Heart right ventricle (tissue), 16 donors: Measurements from ENCODE around the gene ENPP1. TPM values are rescaled to one million over a fixed set of nuclear protein-coding genes. Genes with fewer than 3 reads are reported as not detected.

Source experiments
- ATAC-seq, 8 donors: fragments of 200-7000 bp; cut with Tn5 transposase; one replicate each; pipeline ENCODE4 v1.9.1; 2020; ENCODE audit warnings: mild to moderate bottlenecking in 8 of 8, moderate library complexity in 8 of 8, moderate number of reproducible peaks in 1 of 8
- DNase-seq, 2 donors: peaks; one replicate each; pipeline ENCODE4 v3.0.0-alpha.2; 2020
- H3K27ac ChIP-seq, 10 donors: fragments of 200-600 bp; sonication (generic) in 2 of 10; one replicate each; pipeline versions ENCODE4 v1.5.0 to v1.8.0; 2020 to 2022; ENCODE audit warnings: mild to moderate bottlenecking in 3 of 10
- H3K27me3 ChIP-seq, 7 donors: fragments of 200-600 bp; one replicate each; pipeline ENCODE4 v1.8.0; 2021 to 2022; ENCODE audit warnings: mild to moderate bottlenecking in 2 of 7
- H3K36me3 ChIP-seq, 9 donors: fragments of 200-600 bp; sonication (generic) in 1 of 9; one replicate each; pipeline versions ENCODE4 v1.5.0 to v1.8.0; 2020 to 2022; ENCODE audit warnings: mild to moderate bottlenecking in 2 of 9
- H3K4me1 ChIP-seq, 9 donors: fragments of 200-600 bp; sonication (generic) in 1 of 9; one replicate each; pipeline versions ENCODE4 v1.5.0 to v1.8.0; 2020 to 2022; ENCODE audit warnings: mild to moderate bottlenecking in 4 of 9
- H3K4me3 ChIP-seq, 10 donors: fragments of 200-600 bp; sonication (generic) in 2 of 10; one replicate each; pipeline versions ENCODE4 v1.5.0 to v1.8.0; 2020 to 2022; ENCODE audit warnings: mild to moderate bottlenecking in 7 of 10, moderate library complexity in 2 of 10
- H3K9me3 ChIP-seq, 11 donors: fragments of 200-600 bp in 10 of 11; sonication (generic) in 2 of 11; one replicate each; pipeline versions ENCODE4 v1.5.0 to v1.8.0; 2013 to 2022; ENCODE audit warnings: mild to moderate bottlenecking in 2 of 11, control low read depth in 1 of 11, moderate library complexity in 1 of 11
- WGBS, 2 donors: extraction: QIAGEN DNeasy Blood & Tissue Kit; methylation state at CpG; one replicate each; pipeline ENCODE4 v1.1.7; 2013; ENCODE audit warnings: inconsistent platforms in 1 of 2; 5-methylcytosine and 5-hydroxymethylcytosine counted together
- intact Hi-C, 10 donors: fragments of 100-400 bp; cut with DNase I; formaldehyde crosslinking; loops; one replicate each; pipeline versions ENCODE4 v1.11.1 to v1.14.2; 2022
- polyA plus RNA-seq, 2 donors: library from polyadenylated mRNA; stranded (reverse); fragments of 200-250 nt; gene quantifications; one replicate each; pipeline ENCODE4 v1.2.3, GENCODE V29; 2013
- total RNA-seq, 10 donors: library from RNA; stranded (reverse); fragmentation: NEBNext Ultra II Directional in 3 of 10; extraction: Animal tissue kit (Norgen Biotek cat#: 25700) in 3 of 10; gene quantifications; one replicate each; pipeline versions ENCODE4 v1.2.1 to v1.2.4, GENCODE V29; 2021 to 2023
- TF ChIP-seq, protein P1 (sequence below), 9 donors: fragments of 200-600 bp; sonication (generic) in 2 of 9; IDR thresholded peaks; one replicate each; pipeline versions ENCODE4 v1.5.0 to v1.8.0; 2021 to 2022; ENCODE audit warnings: antibody characterized with exemption in 9 of 9, mild to moderate bottlenecking in 5 of 9, moderate library complexity in 1 of 9
- donor health status: Arrhythmogenic right ventricular cardiomyopathy.
- donor health status: ischemic (EF 13 %, LVEDD 7.1; RV severe dilation, severe dysfunction).
- donor health status: healthy with polysubstance abuse.
- donor health status: DM: no; HTN: yes; CAD: no.
- donor health status: DM: no; HTN: no; CAD: no.
- donor health status: ischemic (EF 25% LVEDD 6.9; RV normal size, moderate dysfunction).
- donor health status: ischemic (EF 25% LVEDD 5.7; RV mildly dilated, moderate dysfunction).
- donor health status: healthy.
- donor health status: DM: yes; HTN: yes; CAD: no.
- donor health status: Ischemic cardiomyopathy.
- donor health status: ischemic (EF 35%, LVEDD 5.7; RV mildly dilated, moderate dysfunction).
- donor health status: nonischemic (EF 11% LVEDD 7.7; RV severe dilation, severe dysfunction).
- donor health status: DM: yes; HTN: yes; CAD: no.
- donor health status: PGD.
- donor health status: ischemic (EF 29% LVEDD 5.4; RV normal size, mild dysfunction).
- donor health status: nonischemic (EF 23%, LVEDD 6.1; RV moderate dilation, normal function).

ENPP1 gene
- total and polyA plus RNA-seq, 12 donors, result 0.45 to 3.2 (median 2.1) TPM

DNA sequence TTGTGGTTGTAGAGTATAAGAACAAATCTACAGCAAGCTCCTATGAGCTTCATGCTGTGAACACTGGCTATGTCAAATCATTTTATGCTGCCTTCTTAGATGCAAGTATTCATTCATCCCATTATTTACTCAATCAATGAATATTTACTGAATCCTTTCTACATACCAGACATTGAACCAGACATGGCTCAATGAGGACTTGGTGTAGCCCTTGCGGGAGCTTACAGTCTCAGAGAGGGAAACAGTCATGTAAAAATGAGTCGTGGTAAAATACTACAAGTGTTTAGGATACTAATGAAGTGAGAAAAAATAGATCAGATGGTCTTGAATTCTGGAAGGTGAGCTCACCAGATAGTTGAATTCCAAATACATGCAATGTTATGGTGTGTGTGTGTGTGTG is 44.8 kb upstream of the ENPP1 start:
- Histone ChIP-seq H3K9me3 (no peaks in the 10 kb centered on the region), H3K4me1 (peaks cover 0 to 18% (median 7%) of the 10 kb centered on the region in 9 donors), H3K27me3 (no peaks in the 10 kb centered on the region), H3K4me3 (no peak overlapping the region), H3K27ac (no peak overlapping the region), H3K36me3 (no peaks in the 10 kb centered on the region)
- TF ChIP-seq, protein P1, sequence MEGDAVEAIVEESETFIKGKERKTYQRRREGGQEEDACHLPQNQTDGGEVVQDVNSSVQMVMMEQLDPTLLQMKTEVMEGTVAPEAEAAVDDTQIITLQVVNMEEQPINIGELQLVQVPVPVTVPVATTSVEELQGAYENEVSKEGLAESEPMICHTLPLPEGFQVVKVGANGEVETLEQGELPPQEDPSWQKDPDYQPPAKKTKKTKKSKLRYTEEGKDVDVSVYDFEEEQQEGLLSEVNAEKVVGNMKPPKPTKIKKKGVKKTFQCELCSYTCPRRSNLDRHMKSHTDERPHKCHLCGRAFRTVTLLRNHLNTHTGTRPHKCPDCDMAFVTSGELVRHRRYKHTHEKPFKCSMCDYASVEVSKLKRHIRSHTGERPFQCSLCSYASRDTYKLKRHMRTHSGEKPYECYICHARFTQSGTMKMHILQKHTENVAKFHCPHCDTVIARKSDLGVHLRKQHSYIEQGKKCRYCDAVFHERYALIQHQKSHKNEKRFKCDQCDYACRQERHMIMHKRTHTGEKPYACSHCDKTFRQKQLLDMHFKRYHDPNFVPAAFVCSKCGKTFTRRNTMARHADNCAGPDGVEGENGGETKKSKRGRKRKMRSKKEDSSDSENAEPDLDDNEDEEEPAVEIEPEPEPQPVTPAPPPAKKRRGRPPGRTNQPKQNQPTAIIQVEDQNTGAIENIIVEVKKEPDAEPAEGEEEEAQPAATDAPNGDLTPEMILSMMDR (IDR thresholded peaks at IDR 0.05), result no peak
- intact Hi-C loops, result no loop called here
- DNase-seq, result no peak
- ATAC-seq, result no peak
- WGBS, 2 donors, result 89 to 91% methylated on average over 2 of the region's 2 CpGs

DNA sequence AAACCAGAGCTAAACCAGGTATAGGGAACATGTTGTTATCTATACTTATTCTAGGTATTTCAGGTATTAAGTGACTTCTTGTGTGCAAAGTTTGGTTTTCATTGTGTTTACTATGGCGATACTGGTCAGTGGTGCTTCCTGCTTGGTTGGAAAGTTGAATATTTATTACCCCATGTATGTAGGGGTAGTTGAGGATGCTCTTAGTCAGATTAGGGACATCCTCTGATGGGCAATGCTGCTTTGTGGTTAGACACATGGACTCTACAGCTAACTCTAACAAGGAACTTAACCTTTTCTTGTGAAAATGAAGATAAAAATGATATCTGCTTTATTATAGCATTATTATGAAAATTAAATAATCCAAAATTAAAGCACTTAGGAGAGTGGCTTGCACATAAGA is 44.1 kb upstream of the ENPP1 start:
- ATAC-seq (no peak), DNase-seq (no peak)
- H3K4me1 ChIP-seq, result peaks cover 0 to 18% (median 7%) of the 10 kb centered on the region in 9 donors
- no peak overlapping the region for H3K4me3 ChIP-seq
- 44 to 54% methylated on average over 1 of the region's 1 CpG for WGBS, 2 donors
- no peaks in the 10 kb centered on the region for H3K9me3 ChIP-seq
- no peaks in the 10 kb centered on the region for H3K27me3 ChIP-seq
- no peak overlapping the region for H3K27ac ChIP-seq
- intact Hi-C loops, result no loop called here
- TF ChIP-seq, protein P1 (IDR thresholded peaks at IDR 0.05), result no peak
- H3K36me3 ChIP-seq, result no peaks in the 10 kb centered on the region

DNA sequence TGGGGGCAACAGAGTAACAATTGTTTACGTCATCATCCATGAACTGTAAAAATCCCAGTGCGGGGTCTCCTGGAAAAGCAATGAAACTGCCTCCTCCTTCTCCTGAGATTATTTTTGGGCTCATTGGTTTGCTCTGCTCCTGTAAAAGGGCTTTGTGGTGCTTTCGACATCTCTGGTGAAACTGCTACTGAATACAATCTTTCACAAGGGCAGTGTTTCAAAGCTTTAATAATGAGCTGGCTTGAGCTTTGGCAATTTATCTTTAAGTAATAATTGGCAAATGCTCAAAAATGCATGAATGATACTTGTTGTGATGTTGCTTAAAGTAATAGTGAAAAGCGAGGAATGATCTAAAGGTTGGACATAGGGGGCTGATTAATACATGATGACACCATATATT is 43.5 kb upstream of the ENPP1 start:
- ATAC-seq, result no peak
- 83 to 87% methylated on average over 4 of the region's 4 CpGs for WGBS, 2 donors
- Histone ChIP-seq H3K27ac (no peak overlapping the region), H3K4me3 (no peak overlapping the region), H3K9me3 (no peaks in the 10 kb centered on the region), H3K4me1 (peaks cover 0 to 18% (median 7%) of the 10 kb centered on the region in 9 donors), H3K36me3 (no peaks in the 10 kb centered on the region), H3K27me3 (no peaks in the 10 kb centered on the region)
- intact Hi-C loops, result no loop called here
- DNase-seq, result no peak
- TF ChIP-seq, protein P1 (IDR thresholded peaks at IDR 0.05), result no peak

DNA sequence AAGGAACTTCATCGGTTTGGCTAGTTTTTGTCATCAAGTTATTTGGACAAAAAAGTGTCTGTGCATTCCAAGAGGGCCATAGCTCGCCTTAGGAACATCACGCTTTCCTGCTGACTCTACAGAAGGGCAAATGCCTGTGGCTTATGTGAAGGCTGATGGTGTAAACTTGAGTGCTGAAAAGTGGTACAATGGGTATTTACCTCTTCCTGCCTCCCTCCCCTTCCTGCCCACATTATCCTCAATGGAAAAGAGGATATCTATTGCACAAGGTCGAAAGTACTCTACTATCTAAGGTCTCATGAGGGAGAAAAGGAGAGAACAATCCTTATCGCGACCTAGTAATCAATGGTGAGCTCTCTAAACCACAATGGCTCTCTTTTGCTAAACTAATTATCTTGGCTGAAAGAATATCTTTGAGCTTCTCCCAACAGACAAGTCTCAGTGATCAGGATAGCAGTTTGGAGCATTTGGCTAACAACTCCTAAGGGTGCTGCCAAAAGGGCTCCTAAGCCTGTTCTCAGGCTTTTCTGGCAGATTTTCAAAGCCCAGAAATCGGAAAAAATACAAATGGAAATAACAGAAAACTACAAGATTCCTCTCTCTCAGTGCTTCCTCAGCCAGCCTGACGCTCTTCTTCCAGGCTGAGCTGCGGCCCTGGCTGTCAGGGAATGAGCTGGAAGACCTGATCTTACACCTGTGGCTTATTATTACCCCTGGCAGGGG is 42.6 kb upstream of the ENPP1 start:
- intact Hi-C loops, result loop anchor here in 1 of 10 donors (5.0 kb wide), 1 partner anchor 68 kb away; no protein-coding TSS in a partner anchor
- H3K36me3 ChIP-seq, result no peaks in the 10 kb centered on the region
- peaks cover 0 to 16% (median 7%) of the 10 kb centered on the region in 9 donors for H3K4me1 ChIP-seq
- H3K27me3 ChIP-seq, result no peaks in the 10 kb centered on the region
- ATAC-seq (peak in 7 of 8 donors; percentile 31 to 79 (median 69)), DNase-seq (no peak)
- H3K9me3 ChIP-seq, result no peaks in the 10 kb centered on the region
- H3K27ac ChIP-seq, result peak overlapping the region in 6 of 10 donors; percentile 7 to 61 (median 40)
- WGBS, 2 donors, result 43 to 53% methylated on average over 9 of the region's 9 CpGs
- no peak overlapping the region for H3K4me3 ChIP-seq
- TF ChIP-seq, protein P1 (IDR thresholded peaks at IDR 0.05), result no peak
